Ovary (tissue), 9 donors: ENCODE results near the gene FGD5. TPM values are rescaled to one million over a fixed set of nuclear protein-coding genes. Genes with fewer than 3 reads are reported as not detected.

Experiments used
- DNase-seq, 5 donors: peaks; one replicate each; pipeline ENCODE4 v3.0.0-alpha.2; 2019 to 2020
- H3K27ac ChIP-seq, 2 donors: fragments of 200-600 bp; one replicate each; pipeline versions ENCODE4 v1.5.1 to v1.8.0; 2019 to 2022
- H3K27me3 ChIP-seq: fragments of 200-600 bp; one replicate; pipeline ENCODE4 v1.8.0; 2022
- H3K36me3 ChIP-seq: fragments of 200-600 bp; sonication (generic); one replicate; pipeline ENCODE4 v1.5.1; 2019
- H3K4me1 ChIP-seq: one replicate; pipeline ENCODE4 v1.8.1; 2013; ENCODE audit warnings: mild to moderate bottlenecking, moderate library complexity; ENCODE audit not compliant: insufficient read depth
- H3K4me3 ChIP-seq: fragments of 200-600 bp; sonication (generic); one replicate; pipeline ENCODE4 v1.5.1; 2017
- H3K9me3 ChIP-seq, 2 donors: fragments of 200-600 bp in 1 of 2; sonication (generic) in 1 of 2; one replicate each; pipeline versions ENCODE4 v1.5.1 to v1.8.1; 2013 to 2019; ENCODE audit warnings: mild to moderate bottlenecking in 1 of 2, moderate library complexity in 1 of 2
- EP300 ChIP-seq: sonication (generic); formaldehyde crosslinking; IDR thresholded peaks from one replicate; pipeline ENCODE4 v1.6.1; 2017; ENCODE audit warnings: antibody characterized with exemption
- POLR2A ChIP-seq: fragments of 450-650 bp; IDR thresholded peaks from one replicate; pipeline ENCODE4 v1.6.1; 2017; ENCODE audit warnings: antibody characterized with exemption, mild to moderate bottlenecking, moderate library complexity
- WGBS, 3 donors: extraction: QIAGEN DNeasy Blood & Tissue Kit in 1 of 3; methylation state at CpG; one replicate each; pipeline versions ENCODE4 v1.1.5 to v1.1.7; 2013 to 2017; 5-methylcytosine and 5-hydroxymethylcytosine counted together
- intact Hi-C, 4 donors: fragments of 100-400 bp; cut with DNase I; formaldehyde crosslinking; loops; one replicate each; pipeline versions ENCODE4 v1.11.0 to v1.15.1; 2022 to 2023
- polyA plus RNA-seq, 2 donors: library from polyadenylated mRNA; stranded (reverse); fragments of 200-250 nt in 1 of 2; fragments of 350-450 nt in 1 of 2; fragmentation: Illumina TruSeq in 1 of 2; extraction: RNeasy Lipid Tissue Mini Kit (QIAGEN cat#74804) in 1 of 2; gene quantifications; one replicate each; pipeline ENCODE4 v1.2.3, GENCODE V29; 2013 to 2014
- total RNA-seq, 7 donors: library from RNA; depleted of rRNA in 2 of 7; stranded (reverse); fragments of >200 nt in 2 of 7; fragmentation: NEBNext Ultra II Directional in 3 of 7; extraction: Animal tissue kit (Norgen Biotek cat#: 25700) in 3 of 7; gene quantifications; one replicate each; pipeline versions ENCODE4 v1.1.0 to v1.2.4, GENCODE V29; 2016 to 2023
- TF ChIP-seq, protein P1 (sequence below), 3 donors: fragments of 450-650 bp in 2 of 3; fragments of 200-600 bp in 1 of 3; IDR thresholded peaks; one replicate each; pipeline versions ENCODE4 v1.5.1 to v1.8.0; 2016 to 2022; ENCODE audit warnings: antibody characterized with exemption in 3 of 3, mild to moderate bottlenecking in 1 of 3
- donor health status: DM: no; HTN: no; CAD: no; lungs with moderate emphysema.
- donor health status: DM: no; HTN: no; CAD: no.
- donor health status: Bipolar disorder and iron deficiency.
- donor health status: DM: yes; HTN: yes; CAD: no.
- donor health status: DM: no; HTN: no; CAD: no.
- donor health status: DM: yes; HTN: yes; CAD: no.

FGD5 gene
- total and polyA plus RNA-seq, 9 donors, result 5.1 to 38.3 (median 13.0) TPM

DNA sequence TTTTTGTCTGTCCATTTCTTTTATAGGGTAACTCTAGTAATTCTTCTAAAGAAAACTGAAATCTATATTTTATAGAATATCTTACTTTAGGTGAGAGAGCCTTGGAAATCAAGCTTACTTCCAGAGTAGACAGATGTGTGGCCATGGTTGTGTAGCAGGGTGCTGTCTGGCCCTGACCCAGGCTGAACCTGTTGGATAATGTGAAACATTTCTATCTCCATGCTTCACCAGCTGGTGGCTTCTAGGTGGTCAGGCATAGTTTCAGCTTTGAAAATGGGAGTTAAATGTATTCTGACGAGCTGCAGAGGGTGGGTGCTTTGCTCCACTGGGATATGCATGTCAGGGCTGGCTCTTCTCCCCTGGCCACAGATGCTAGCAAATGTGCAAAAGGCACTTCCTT, 107.8 kb downstream of the FGD5 start:
- 33 to 50% (median 34%) methylated on average over 1 of the region's 1 CpG for WGBS, 3 donors
- Histone ChIP-seq H3K36me3 (no peaks in the 10 kb centered on the region), H3K27me3 (no peaks in the 10 kb centered on the region), H3K4me3 (no peak overlapping the region), H3K9me3 (no peaks in the 10 kb centered on the region), H3K4me1 (no peaks in the 10 kb centered on the region), H3K27ac (no peak overlapping the region)
- no peak for DNase-seq
- no peak for TF ChIP-seq EP300
- no peak for TF ChIP-seq POLR2A
- TF ChIP-seq, protein P1, sequence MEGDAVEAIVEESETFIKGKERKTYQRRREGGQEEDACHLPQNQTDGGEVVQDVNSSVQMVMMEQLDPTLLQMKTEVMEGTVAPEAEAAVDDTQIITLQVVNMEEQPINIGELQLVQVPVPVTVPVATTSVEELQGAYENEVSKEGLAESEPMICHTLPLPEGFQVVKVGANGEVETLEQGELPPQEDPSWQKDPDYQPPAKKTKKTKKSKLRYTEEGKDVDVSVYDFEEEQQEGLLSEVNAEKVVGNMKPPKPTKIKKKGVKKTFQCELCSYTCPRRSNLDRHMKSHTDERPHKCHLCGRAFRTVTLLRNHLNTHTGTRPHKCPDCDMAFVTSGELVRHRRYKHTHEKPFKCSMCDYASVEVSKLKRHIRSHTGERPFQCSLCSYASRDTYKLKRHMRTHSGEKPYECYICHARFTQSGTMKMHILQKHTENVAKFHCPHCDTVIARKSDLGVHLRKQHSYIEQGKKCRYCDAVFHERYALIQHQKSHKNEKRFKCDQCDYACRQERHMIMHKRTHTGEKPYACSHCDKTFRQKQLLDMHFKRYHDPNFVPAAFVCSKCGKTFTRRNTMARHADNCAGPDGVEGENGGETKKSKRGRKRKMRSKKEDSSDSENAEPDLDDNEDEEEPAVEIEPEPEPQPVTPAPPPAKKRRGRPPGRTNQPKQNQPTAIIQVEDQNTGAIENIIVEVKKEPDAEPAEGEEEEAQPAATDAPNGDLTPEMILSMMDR (IDR thresholded peaks at IDR 0.05), result no peak
- intact Hi-C loops, result loop anchor here in 2 of 4 donors (10.0 kb wide), 2 partner anchors 118 to 722 kb away; no protein-coding TSS in a partner anchor

DNA sequence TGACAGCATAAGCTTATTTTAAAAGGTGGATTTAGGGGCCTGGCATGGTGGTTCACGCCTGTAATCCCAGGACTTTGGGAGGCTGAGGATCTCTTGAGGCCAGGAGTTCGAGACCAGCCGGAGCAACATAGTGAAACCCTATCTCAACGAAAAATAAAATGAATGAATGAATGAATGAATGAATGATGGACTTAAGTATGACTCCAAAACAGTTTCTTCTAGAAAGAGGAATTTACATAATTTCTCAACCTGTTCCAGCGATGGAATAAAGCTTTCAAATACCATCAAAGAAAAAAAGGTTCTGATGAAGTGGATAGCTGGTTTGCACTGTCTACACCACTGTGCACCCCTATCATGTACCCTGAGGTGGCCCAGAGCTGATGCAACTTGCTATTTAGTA, 108.5 kb downstream of the FGD5 start:
- no peak overlapping the region for H3K4me3 ChIP-seq
- no peaks in the 10 kb centered on the region for H3K4me1 ChIP-seq
- no peaks in the 10 kb centered on the region for H3K27me3 ChIP-seq
- no peak overlapping the region for H3K27ac ChIP-seq
- H3K36me3 ChIP-seq, result no peaks in the 10 kb centered on the region
- intact Hi-C loops, result loop anchor here in 2 of 4 donors (10.0 kb wide), 2 partner anchors 117 to 723 kb away; no protein-coding TSS in a partner anchor
- WGBS, 3 donors, result 89 to 95% (median 89%) methylated on average over 5 of the region's 5 CpGs
- H3K9me3 ChIP-seq, result no peaks in the 10 kb centered on the region
- DNase-seq, result no peak
- TF ChIP-seq EP300 (no peak), POLR2A (no peak)
- TF ChIP-seq, protein P1 (IDR thresholded peaks at IDR 0.05), result no peak

DNA sequence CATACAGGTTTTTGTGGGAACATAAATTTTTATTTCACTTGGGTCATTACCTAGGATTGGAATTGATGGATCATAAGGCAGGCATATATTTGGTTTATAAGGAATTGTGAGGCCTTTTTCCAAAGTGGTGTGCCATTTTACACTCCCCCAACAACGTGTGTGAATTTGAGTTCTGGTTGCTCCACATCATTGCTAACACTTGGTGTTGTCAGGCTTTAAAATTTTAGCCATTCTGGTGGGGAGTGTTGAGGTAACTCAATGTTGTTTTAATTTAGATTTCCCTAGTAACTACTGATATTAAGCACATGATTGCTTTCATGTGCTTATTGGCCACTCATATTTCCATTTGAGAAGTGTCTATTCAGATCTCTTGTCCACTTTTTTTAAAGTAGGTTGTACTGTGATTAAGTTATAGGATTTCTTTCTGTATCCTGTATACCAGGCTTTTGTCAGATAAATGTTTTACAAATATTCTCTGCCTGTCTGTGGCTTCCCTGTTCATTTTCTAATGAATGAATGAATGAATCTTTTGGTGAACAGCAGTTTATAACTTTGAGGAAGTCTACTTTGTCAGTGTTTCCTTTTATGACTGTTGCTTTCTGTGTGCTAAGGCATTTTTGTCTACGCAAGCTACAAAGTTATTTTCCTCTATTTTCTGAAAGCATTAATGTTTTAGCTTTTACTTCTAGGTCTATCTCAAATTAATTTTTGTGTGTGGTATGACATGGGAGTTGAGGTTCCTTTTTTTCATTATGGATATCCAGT, 110.7 kb downstream of the FGD5 start:
- Histone ChIP-seq H3K27ac (no peak overlapping the region), H3K27me3 (no peaks in the 10 kb centered on the region), H3K9me3 (no peaks in the 10 kb centered on the region), H3K4me1 (no peaks in the 10 kb centered on the region), H3K36me3 (no peaks in the 10 kb centered on the region), H3K4me3 (no peak overlapping the region)
- intact Hi-C loops, result loop anchor here in 2 of 4 donors (10.0 kb wide), 2 partner anchors 115 to 725 kb away; no protein-coding TSS in a partner anchor
- TF ChIP-seq, protein P1 (IDR thresholded peaks at IDR 0.05), result no peak
- TF ChIP-seq POLR2A, result no peak
- no peak for TF ChIP-seq EP300
- 74 to 84% (median 78%) methylated on average over 2 of the region's 2 CpGs for WGBS, 3 donors
- no peak for DNase-seq

DNA sequence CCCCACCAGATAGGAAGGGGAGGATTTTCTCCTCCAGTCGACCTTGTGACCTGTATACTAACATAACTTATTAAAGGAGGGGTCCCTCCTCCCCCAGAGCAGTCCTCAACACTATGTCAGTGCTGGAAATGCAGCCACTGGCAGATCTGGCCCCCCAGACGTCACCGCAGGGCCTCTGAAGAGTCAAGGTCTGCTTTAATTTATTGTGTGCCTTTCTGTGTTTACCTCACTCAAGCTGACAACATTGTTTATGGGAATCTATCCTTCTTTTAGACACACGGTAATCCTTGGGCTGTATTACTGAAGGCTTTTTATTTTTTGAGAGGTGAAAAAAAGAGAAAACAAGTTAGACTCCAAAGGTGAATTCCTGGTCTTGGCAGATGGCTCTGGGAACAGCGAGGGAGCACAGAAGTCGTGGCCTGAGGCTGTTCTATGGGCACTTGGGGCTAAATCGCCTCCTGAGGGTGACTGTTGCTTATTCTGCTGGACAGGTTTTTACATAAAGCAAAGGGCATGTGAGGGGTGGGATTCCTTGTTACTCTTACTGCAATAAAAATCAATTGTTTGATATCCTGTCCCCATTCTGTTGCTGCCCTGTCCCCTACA, 115.2 kb downstream of the FGD5 start:
- Histone ChIP-seq H3K4me3 (no peak overlapping the region), H3K27ac (no peak overlapping the region), H3K36me3 (no peaks in the 10 kb centered on the region), H3K4me1 (peaks cover 1% of the 10 kb centered on the region), H3K27me3 (no peaks in the 10 kb centered on the region), H3K9me3 (no peaks in the 10 kb centered on the region)
- no peak for DNase-seq
- 63 to 72% (median 65%) methylated on average over 7 of the region's 7 CpGs for WGBS, 3 donors
- no peak for TF ChIP-seq EP300
- TF ChIP-seq, protein P1 (IDR thresholded peaks at IDR 0.05), result no peak
- TF ChIP-seq POLR2A, result no peak
- intact Hi-C loops, result no loop called here
